Measurements from ENCODE around the gene EPN1.

Gene EPN1

GRCh38 chr19:55680339-55681130 is 5.5 kb downstream of the EPN1 start:
- DNase-seq: no peak

- no peak for DNase-seq
Measured at GRCh38 chr19:55681131-55682092, 6.4 kb downstream of the EPN1 start.

GRCh38 chr19:55683449-55684261 is 8.6 kb downstream of the EPN1 start:
- no peak for DNase-seq

GRCh38 chr19:55684946-55685681 is 10.1 kb downstream of the EPN1 start:
- no peak for DNase-seq

- DNase-seq: no peak
Measured at GRCh38 chr19:55685776-55686175, 10.8 kb downstream of the EPN1 start.

- DNase-seq: no peak
Measured at GRCh38 chr19:55686311-55687050, 11.5 kb downstream of the EPN1 start.

GRCh38 chr19:55687281-55688201 is 12.5 kb downstream of the EPN1 start:
- no peak for DNase-seq

- DNase-seq: no peak
Measured at GRCh38 chr19:55688422-55689218, 13.6 kb downstream of the EPN1 start.

GRCh38 chr19:55689411-55690108 is 14.5 kb downstream of the EPN1 start:
- DNase-seq: no peak

GRCh38 chr19:55690109-55690768 is 15.2 kb downstream of the EPN1 start:
- no peak for DNase-seq

GRCh38 chr19:55690769-55691545 is 15.9 kb downstream of the EPN1 start:
- DNase-seq: no peak

GRCh38 chr19:55691561-55692481 is 16.8 kb downstream of the EPN1 start:
- no peak for DNase-seq

GRCh38 chr19:55692681-55693081 is 17.7 kb downstream of the EPN1 start:
- no peak for DNase-seq

- no peak for DNase-seq
Measured at GRCh38 chr19:55693336-55693974, 18.4 kb downstream of the EPN1 start.

GRCh38 chr19:55694241-55694655 is 19.2 kb downstream of the EPN1 start:
- DNase-seq: no peak
